ENCODE data around the gene FOXR2. TPM values are rescaled to one million over a fixed set of nuclear protein-coding genes. Genes with fewer than 3 reads are reported as not detected.

Gene FOXR2
- total RNA-seq, 1 donor from 2014 or later: not detected

- Histone ChIP-seq H3K36me3 (no peaks in the 10 kb centered on the region), H3K9me3 (ENCODE audit: low read depth) (peaks cover 39% of the 10 kb centered on the region), H3K9ac (no peak overlapping the region), H2AFZ (replicated peaks) (no peak overlapping the region), H3K79me2 (ENCODE audit: low read depth) (no peaks in the 10 kb centered on the region), H4K20me1 (ENCODE audit: low read depth) (no peaks in the 10 kb centered on the region), H3K4me3 (no peak overlapping the region), H3K27me3 (no peaks in the 10 kb centered on the region), H3K27ac (no peak overlapping the region), H3F3A (ENCODE audit: low read depth) (no peaks in the 10 kb centered on the region), H3K4me2 (no peak overlapping the region), H3K4me1 (no peaks in the 10 kb centered on the region)
- H3K9me3 Mint-ChIP-seq: peaks cover 6% of the 10 kb centered on the region
- no peak overlapping the region for H3K27ac Mint-ChIP-seq
- no peak for DNase-seq (ENCODE audit: low spot score)
- no peak overlapping the region for H3K4me3 Mint-ChIP-seq
- H3K4me1 Mint-ChIP-seq: no peaks in the 10 kb centered on the region
- TF ChIP-seq EZH2phosphoT487 (IDR thresholded peaks at IDR 0.05) (no peak), CTCF (IDR thresholded peaks at IDR 0.05) (no peak), EZH2 (IDR thresholded peaks at IDR 0.05) (no peak)
- H3K36me3 Mint-ChIP-seq: no peaks in the 10 kb centered on the region
- H3K27me3 Mint-ChIP-seq (ENCODE audit: insufficient read depth, low read depth): no peaks in the 10 kb centered on the region
Measured at GRCh38 chrX:55593296-55593695, 29.9 kb upstream of the FOXR2 start.

- H3K9me3 ChIP-seq (ENCODE audit: low read depth): peaks cover 38% of the 10 kb centered on the region
- no peaks in the 10 kb centered on the region for H3F3A ChIP-seq (ENCODE audit: low read depth)
- TF ChIP-seq CTCF (IDR thresholded peaks at IDR 0.05) (no peak), EZH2 (IDR thresholded peaks at IDR 0.05) (no peak), EZH2phosphoT487 (IDR thresholded peaks at IDR 0.05) (no peak)
- no peak for DNase-seq (ENCODE audit: low spot score)
- H3K79me2 ChIP-seq (ENCODE audit: low read depth): no peaks in the 10 kb centered on the region
- H3K27ac ChIP-seq: no peak overlapping the region
- H3K4me3 ChIP-seq: no peak overlapping the region
- H3K36me3 ChIP-seq: no peaks in the 10 kb centered on the region
- peaks cover 6% of the 10 kb centered on the region for H3K9me3 Mint-ChIP-seq
- no peaks in the 10 kb centered on the region for H3K4me1 ChIP-seq
- H3K4me1 Mint-ChIP-seq: no peaks in the 10 kb centered on the region
- no peak overlapping the region for H3K9ac ChIP-seq
- H4K20me1 ChIP-seq (ENCODE audit: low read depth): no peaks in the 10 kb centered on the region
- no peaks in the 10 kb centered on the region for H3K36me3 Mint-ChIP-seq
- no peaks in the 10 kb centered on the region for H3K27me3 Mint-ChIP-seq (ENCODE audit: insufficient read depth, low read depth)
- H3K4me3 Mint-ChIP-seq: no peak overlapping the region
- H2AFZ ChIP-seq (replicated peaks): no peak overlapping the region
- no peak overlapping the region for H3K27ac Mint-ChIP-seq
- no peaks in the 10 kb centered on the region for H3K27me3 ChIP-seq
- no peak overlapping the region for H3K4me2 ChIP-seq
Measured at GRCh38 chrX:55593756-55594257, 29.4 kb upstream of the FOXR2 start.

GRCh38 chrX:55598333-55598732 lies 24.9 kb upstream of the FOXR2 start:
- Histone ChIP-seq H3K27me3 (no peaks in the 10 kb centered on the region), H2AFZ (replicated peaks) (no peak overlapping the region), H3K36me3 (no peaks in the 10 kb centered on the region), H3K4me1 (no peaks in the 10 kb centered on the region), H3K4me3 (no peak overlapping the region), H3K79me2 (ENCODE audit: low read depth) (no peaks in the 10 kb centered on the region), H3K27ac (no peak overlapping the region), H3K9ac (no peak overlapping the region), H3K4me2 (no peak overlapping the region), H4K20me1 (ENCODE audit: low read depth) (no peaks in the 10 kb centered on the region), H3F3A (ENCODE audit: low read depth) (no peaks in the 10 kb centered on the region), H3K9me3 (ENCODE audit: low read depth) (peaks cover 18% of the 10 kb centered on the region)
- Mint-ChIP-seq H3K27me3 (ENCODE audit: insufficient read depth, low read depth) (no peaks in the 10 kb centered on the region), H3K4me3 (no peak overlapping the region), H3K9me3 (peaks cover 6% of the 10 kb centered on the region), H3K4me1 (no peaks in the 10 kb centered on the region), H3K27ac (no peak overlapping the region), H3K36me3 (no peaks in the 10 kb centered on the region)
- no peak for DNase-seq (ENCODE audit: low spot score)
- no peak for TF ChIP-seq EZH2 (IDR thresholded peaks at IDR 0.05)
- TF ChIP-seq EZH2phosphoT487 (IDR thresholded peaks at IDR 0.05): no peak
- TF ChIP-seq CTCF (IDR thresholded peaks at IDR 0.05): no peak

Measured in neural progenitor cell (in vitro differentiated cells).